ENCODE data around the gene MAN1C1. TPM values are rescaled to one million over a fixed set of nuclear protein-coding genes. Genes with fewer than 3 reads are reported as not detected.

MAN1C1 gene
- total RNA-seq, 2 experiments from 2014 or later: 4.6 to 4.8 TPM

- intact Hi-C loops (cut with micrococcal nuclease): loop anchor here (5.0 kb wide), 1 partner anchor 79 kb away; no protein-coding TSS in a partner anchor
- CTCF ChIA-PET: interaction anchor here (0.9 to 3.0 kb wide), 10 partner anchors 8 to 194 kb away, joined by 3 to 29 read pairs (median 14); no protein-coding TSS in a partner anchor
- DNase-seq: no peak
Measured at GRCh38 chr1:25617625-25618432, 1.2 kb downstream of the MAN1C1 start.

GRCh38 chr1:25618433-25618808 is 1.8 kb downstream of the MAN1C1 start:
- ChIA-PET CTCF (interaction anchor here (0.7 to 3.0 kb wide), 24 partner anchors 8 to 201 kb away, joined by 3 to 29 read pairs (median 6); partner anchors contain the start of gene MTFR1L), POLR2A (interaction anchor here (0.9 to 2.4 kb wide), 5 partner anchors 13 to 181 kb away, joined by 3 to 12 read pairs (median 3); partner anchors contain the start of gene SELENON)
- Mint-ChIP-seq H3K27ac (peak overlapping the region; percentile 62), H3K36me3 (no peaks in the 10 kb centered on the region), H3K4me1 (ENCODE audit: low read depth) (peaks cover 72% of the 10 kb centered on the region), H3K4me3 (peak overlapping the region; percentile 78), H3K27me3 (peaks cover 12% of the 10 kb centered on the region), H3K9me3 (no peaks in the 10 kb centered on the region)
- intact Hi-C loops (cut with micrococcal nuclease): loop anchor here (5.0 kb wide), 1 partner anchor 79 kb away; no protein-coding TSS in a partner anchor
- DNase-seq: no peak

More at GRCh38 chr1:25617625-25618432, 1.2 kb downstream of the MAN1C1 start:
- peaks cover 66% of the 10 kb centered on the region for H3K4me1 Mint-ChIP-seq (ENCODE audit: low read depth)
- peaks cover 12% of the 10 kb centered on the region for H3K27me3 Mint-ChIP-seq
- peak overlapping the region; percentile 78 for H3K4me3 Mint-ChIP-seq
- no peaks in the 10 kb centered on the region for H3K36me3 Mint-ChIP-seq
- POLR2A ChIA-PET: interaction anchor here (0.9 to 2.4 kb wide), 3 partner anchors 14 to 58 kb away, joined by 3 to 12 read pairs (median 5); no protein-coding TSS in a partner anchor
- H3K27ac Mint-ChIP-seq: peak overlapping the region; percentile 62
- no peaks in the 10 kb centered on the region for H3K9me3 Mint-ChIP-seq

GRCh38 chr1:25619101-25619890 is 2.7 kb downstream of the MAN1C1 start:
- CTCF ChIA-PET: interaction anchor here (0.7 to 3.0 kb wide), 32 partner anchors 9 to 201 kb away, joined by 3 to 29 read pairs (median 5); partner anchors contain the start of gene MTFR1L
- no peaks in the 10 kb centered on the region for H3K36me3 Mint-ChIP-seq
- POLR2A ChIA-PET: interaction anchor here (0.9 to 2.4 kb wide), 7 partner anchors 13 to 181 kb away, joined by 3 to 12 read pairs (median 3); partner anchors contain the start of gene SELENON
- DNase-seq: peak; percentile 67
- peak overlapping the region; percentile 78 for H3K4me3 Mint-ChIP-seq
- intact Hi-C loops (cut with micrococcal nuclease): loop anchor here (1.0 to 5.0 kb wide), 2 partner anchors 57 to 78 kb away; no protein-coding TSS in a partner anchor
- peaks cover 79% of the 10 kb centered on the region for H3K4me1 Mint-ChIP-seq (ENCODE audit: low read depth)
- peak overlapping the region; percentile 55 for H3K27ac Mint-ChIP-seq
- H3K9me3 Mint-ChIP-seq: no peaks in the 10 kb centered on the region
- peaks cover 12% of the 10 kb centered on the region for H3K27me3 Mint-ChIP-seq

GRCh38 chr1:25620211-25620610 is 3.6 kb downstream of the MAN1C1 start:
- ChIA-PET CTCF (interaction anchor here (0.6 to 3.0 kb wide), 21 partner anchors 8 to 200 kb away, joined by 3 to 29 read pairs (median 6); partner anchors contain the start of gene MTFR1L), POLR2A (interaction anchor here (1.0 to 2.4 kb wide), 5 partner anchors 12 to 180 kb away, joined by 3 to 12 read pairs (median 3); partner anchors contain the start of gene SELENON)
- Mint-ChIP-seq H3K9me3 (no peaks in the 10 kb centered on the region), H3K27me3 (peaks cover 9% of the 10 kb centered on the region), H3K4me3 (peak overlapping the region; percentile 78), H3K36me3 (no peaks in the 10 kb centered on the region), H3K4me1 (ENCODE audit: low read depth) (peaks cover 74% of the 10 kb centered on the region), H3K27ac (peak overlapping the region; percentile 55)
- intact Hi-C loops (cut with micrococcal nuclease): loop anchor here (1.0 to 10.0 kb wide), 3 partner anchors 9 to 375 kb away; partner anchors contain the start of gene PAFAH2
- peak; percentile 50 for DNase-seq

GRCh38 chr1:25620701-25621350 is 4.2 kb downstream of the MAN1C1 start:
- Mint-ChIP-seq H3K9me3 (no peaks in the 10 kb centered on the region), H3K27me3 (peaks cover 5% of the 10 kb centered on the region), H3K27ac (peak overlapping the region; percentile 3), H3K36me3 (no peaks in the 10 kb centered on the region), H3K4me1 (ENCODE audit: low read depth) (peaks cover 68% of the 10 kb centered on the region), H3K4me3 (peak overlapping the region; percentile 78)
- CTCF ChIA-PET: interaction anchor here (0.6 to 3.0 kb wide), 17 partner anchors 7 to 199 kb away, joined by 3 to 29 read pairs (median 9); partner anchors contain the start of gene MTFR1L
- POLR2A ChIA-PET: interaction anchor here (1.0 to 2.4 kb wide), 4 partner anchors 11 to 175 kb away, joined by 3 to 12 read pairs (median 4); no protein-coding TSS in a partner anchor
- intact Hi-C loops (cut with micrococcal nuclease): loop anchor here (1.0 to 10.0 kb wide), 3 partner anchors 8 to 374 kb away; partner anchors contain the start of gene PAFAH2
- no peak for DNase-seq

- Mint-ChIP-seq H3K9me3 (no peaks in the 10 kb centered on the region), H3K27me3 (peaks cover 5% of the 10 kb centered on the region), H3K4me1 (ENCODE audit: low read depth) (peaks cover 66% of the 10 kb centered on the region), H3K27ac (peak overlapping the region; percentile 3), H3K4me3 (no peak overlapping the region), H3K36me3 (peaks cover 1% of the 10 kb centered on the region)
- intact Hi-C loops (cut with micrococcal nuclease): loop anchor here (10.0 kb wide), 1 partner anchor 373 kb away; the partner anchor contains the start of gene PAFAH2
- no peak for DNase-seq
- POLR2A ChIA-PET: interaction anchor here (1.8 kb wide), 1 partner anchor 54 kb away, joined by 7 read pairs; no protein-coding TSS in a partner anchor
- CTCF ChIA-PET: interaction anchor here (1.5 to 2.9 kb wide), 3 partner anchors 10 to 177 kb away, joined by 4 to 11 read pairs (median 5); no protein-coding TSS in a partner anchor
Measured at GRCh38 chr1:25621876-25622275, 5.3 kb downstream of the MAN1C1 start.

- POLR2A ChIA-PET: interaction anchor here (1.8 kb wide), 1 partner anchor 54 kb away, joined by 7 read pairs; no protein-coding TSS in a partner anchor
- H3K9me3 Mint-ChIP-seq: no peaks in the 10 kb centered on the region
- intact Hi-C loops (cut with micrococcal nuclease): loop anchor here (10.0 kb wide), 1 partner anchor 372 kb away; the partner anchor contains the start of gene PAFAH2
Measured at GRCh38 chr1:25622531-25622930, 5.9 kb downstream of the MAN1C1 start.

GRCh38 chr1:25623007-25623406 is 6.4 kb downstream of the MAN1C1 start:
- intact Hi-C loops (cut with micrococcal nuclease): loop anchor here (10.0 kb wide), 1 partner anchor 372 kb away; the partner anchor contains the start of gene PAFAH2
- no peak for DNase-seq

More at GRCh38 chr1:25622531-25622930, 5.9 kb downstream of the MAN1C1 start:
- no peak overlapping the region for H3K27ac Mint-ChIP-seq
- no peak overlapping the region for H3K4me3 Mint-ChIP-seq
- CTCF ChIA-PET: interaction anchor here (1.5 to 2.9 kb wide), 3 partner anchors 10 to 176 kb away, joined by 4 to 11 read pairs (median 5); no protein-coding TSS in a partner anchor
- DNase-seq: peak; percentile 55
- peaks cover 5% of the 10 kb centered on the region for H3K27me3 Mint-ChIP-seq
- H3K36me3 Mint-ChIP-seq: peaks cover 1% of the 10 kb centered on the region
- H3K4me1 Mint-ChIP-seq (ENCODE audit: low read depth): peaks cover 69% of the 10 kb centered on the region

GRCh38 chr1:25623731-25624130 is 7.1 kb downstream of the MAN1C1 start:
- intact Hi-C loops (cut with micrococcal nuclease): loop anchor here (10.0 kb wide), 1 partner anchor 371 kb away; the partner anchor contains the start of gene PAFAH2

More at GRCh38 chr1:25623007-25623406, 6.4 kb downstream of the MAN1C1 start:
- CTCF ChIA-PET: interaction anchor here (1.0 to 2.9 kb wide), 3 partner anchors 9 to 73 kb away, joined by 3 to 11 read pairs (median 5); no protein-coding TSS in a partner anchor
- Mint-ChIP-seq H3K9me3 (no peaks in the 10 kb centered on the region), H3K27me3 (peaks cover 5% of the 10 kb centered on the region), H3K4me1 (ENCODE audit: low read depth) (peaks cover 69% of the 10 kb centered on the region), H3K4me3 (no peak overlapping the region), H3K36me3 (peaks cover 1% of the 10 kb centered on the region), H3K27ac (no peak overlapping the region)
- POLR2A ChIA-PET: interaction anchor here (1.1 to 1.8 kb wide), 2 partner anchors 19 to 53 kb away, joined by 6 to 7 read pairs; no protein-coding TSS in a partner anchor

GRCh38 chr1:25624156-25624555 is 7.6 kb downstream of the MAN1C1 start:
- H3K4me1 Mint-ChIP-seq (ENCODE audit: low read depth): peaks cover 65% of the 10 kb centered on the region
- CTCF ChIA-PET: interaction anchor here (1.0 to 2.9 kb wide), 4 partner anchors 8 to 151 kb away, joined by 3 to 11 read pairs (median 4); no protein-coding TSS in a partner anchor
- H3K27ac Mint-ChIP-seq: no peak overlapping the region
- peaks cover 1% of the 10 kb centered on the region for H3K36me3 Mint-ChIP-seq
- no peaks in the 10 kb centered on the region for H3K9me3 Mint-ChIP-seq
- no peak overlapping the region for H3K4me3 Mint-ChIP-seq
- DNase-seq: peak; percentile 55
- intact Hi-C loops (cut with micrococcal nuclease): loop anchor here (10.0 kb wide), 1 partner anchor 371 kb away; the partner anchor contains the start of gene PAFAH2
- POLR2A ChIA-PET: interaction anchor here (1.1 kb wide), 1 partner anchor 18 kb away, joined by 6 read pairs; no protein-coding TSS in a partner anchor
- H3K27me3 Mint-ChIP-seq: peaks cover 4% of the 10 kb centered on the region

More at GRCh38 chr1:25623731-25624130, 7.1 kb downstream of the MAN1C1 start:
- no peak for DNase-seq
- peaks cover 65% of the 10 kb centered on the region for H3K4me1 Mint-ChIP-seq (ENCODE audit: low read depth)
- H3K36me3 Mint-ChIP-seq: peaks cover 1% of the 10 kb centered on the region
- H3K4me3 Mint-ChIP-seq: no peak overlapping the region
- H3K27ac Mint-ChIP-seq: no peak overlapping the region
- CTCF ChIA-PET: interaction anchor here (1.0 to 2.9 kb wide), 4 partner anchors 8 to 151 kb away, joined by 3 to 11 read pairs (median 5); no protein-coding TSS in a partner anchor
- peaks cover 4% of the 10 kb centered on the region for H3K27me3 Mint-ChIP-seq
- no peaks in the 10 kb centered on the region for H3K9me3 Mint-ChIP-seq
- POLR2A ChIA-PET: interaction anchor here (1.1 to 1.8 kb wide), 2 partner anchors 18 to 52 kb away, joined by 6 to 7 read pairs; no protein-coding TSS in a partner anchor

Data from activated CD4-positive, alpha-beta memory T cell treated with anti-CD3 and anti-CD28 coated beads for 36 hours (primary cell).